GM18858 (cell line): ENCODE measurements around the gene AZU1.
"Not testable (repeated sequence)": the region's sequence is repeated elsewhere in the genome, so short reads cannot be mapped to it uniquely, and the experiment has no call there.

ENCODE experiments used
- ATAC-seq: cut with Tn5 transposase; IDR thresholded peaks from one replicate; pipeline ENCODE4 v1.9.1; 2021; ENCODE audit not compliant: unreplicated experiment

AZU1 gene

DNA sequence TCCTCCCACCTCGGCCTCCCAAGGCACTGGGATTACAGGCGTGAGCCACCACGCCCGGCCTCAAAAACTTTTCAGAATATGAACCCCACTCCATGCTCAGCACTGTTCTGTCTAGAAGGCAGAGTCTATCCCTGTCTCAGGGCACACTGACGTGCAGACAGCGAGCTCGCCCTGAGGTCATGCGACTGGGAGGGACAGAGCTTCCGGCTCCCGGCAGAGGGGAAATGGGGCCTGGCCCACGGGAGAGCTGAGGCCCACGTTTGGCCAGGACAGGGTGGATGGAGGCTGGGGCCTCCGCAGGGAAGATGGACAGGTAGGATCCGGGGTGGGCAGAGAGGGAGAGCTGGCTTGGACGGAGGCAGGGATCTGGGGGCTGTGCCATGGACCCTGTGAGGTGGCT lies 2.8 kb upstream of the AZU1 start:
- ATAC-seq: no peak

DNA sequence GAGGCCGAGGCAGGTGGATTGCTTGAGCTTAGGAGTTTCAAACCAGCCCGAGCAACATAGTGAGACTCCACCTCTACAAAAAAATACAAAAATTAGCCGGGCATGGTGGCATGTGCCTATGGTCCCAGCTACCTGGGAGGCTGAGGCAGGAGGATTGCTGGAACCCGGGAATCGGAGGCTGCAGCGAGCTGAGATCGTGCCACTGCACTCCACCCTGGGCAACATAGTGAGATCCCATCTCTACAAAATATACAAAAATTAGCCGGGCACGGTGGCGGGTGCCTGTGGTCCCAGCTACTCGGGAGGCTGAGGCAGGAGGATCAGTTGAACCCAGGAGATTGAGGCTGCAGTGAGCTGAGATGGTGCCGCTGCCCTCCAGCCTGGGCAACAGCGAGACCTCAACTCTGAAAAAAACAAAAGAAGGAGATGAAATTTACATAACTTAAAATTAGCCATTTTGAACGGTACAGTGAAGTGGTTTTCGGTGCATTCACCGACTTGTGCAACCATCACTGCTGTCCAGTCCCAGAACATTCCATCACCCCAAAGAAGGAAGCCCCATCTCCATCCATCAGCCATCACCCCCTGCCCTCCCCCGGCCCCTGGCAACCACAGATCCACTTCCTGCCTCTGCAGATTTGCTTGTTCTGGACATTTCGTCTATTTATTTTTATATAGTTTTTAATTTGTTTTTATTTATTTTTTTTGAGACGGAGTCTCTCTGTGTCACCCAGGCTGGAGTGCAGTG lies 1.6 kb upstream of the AZU1 start:
- ATAC-seq: no peak

DNA sequence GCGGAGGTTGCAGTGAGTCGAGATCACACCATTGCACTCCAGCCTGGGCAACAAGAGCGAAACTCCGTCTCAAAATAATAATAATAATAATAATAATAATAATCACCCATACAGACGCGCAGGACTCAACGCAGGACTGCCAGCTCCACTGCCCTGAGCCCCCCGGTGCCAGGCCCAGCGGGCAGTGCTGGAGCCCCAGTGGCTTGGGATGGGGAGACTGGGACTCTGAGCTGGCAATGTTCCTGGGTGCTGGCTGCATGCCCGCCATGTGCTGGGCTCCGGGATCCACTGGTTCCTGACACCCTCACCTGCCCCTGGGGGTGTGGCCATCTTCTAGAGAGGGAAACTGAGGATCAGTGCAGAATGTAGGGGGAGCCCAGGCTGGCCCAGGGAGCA lies 325 bp upstream of the AZU1 start:
- ATAC-seq: no peak

DNA sequence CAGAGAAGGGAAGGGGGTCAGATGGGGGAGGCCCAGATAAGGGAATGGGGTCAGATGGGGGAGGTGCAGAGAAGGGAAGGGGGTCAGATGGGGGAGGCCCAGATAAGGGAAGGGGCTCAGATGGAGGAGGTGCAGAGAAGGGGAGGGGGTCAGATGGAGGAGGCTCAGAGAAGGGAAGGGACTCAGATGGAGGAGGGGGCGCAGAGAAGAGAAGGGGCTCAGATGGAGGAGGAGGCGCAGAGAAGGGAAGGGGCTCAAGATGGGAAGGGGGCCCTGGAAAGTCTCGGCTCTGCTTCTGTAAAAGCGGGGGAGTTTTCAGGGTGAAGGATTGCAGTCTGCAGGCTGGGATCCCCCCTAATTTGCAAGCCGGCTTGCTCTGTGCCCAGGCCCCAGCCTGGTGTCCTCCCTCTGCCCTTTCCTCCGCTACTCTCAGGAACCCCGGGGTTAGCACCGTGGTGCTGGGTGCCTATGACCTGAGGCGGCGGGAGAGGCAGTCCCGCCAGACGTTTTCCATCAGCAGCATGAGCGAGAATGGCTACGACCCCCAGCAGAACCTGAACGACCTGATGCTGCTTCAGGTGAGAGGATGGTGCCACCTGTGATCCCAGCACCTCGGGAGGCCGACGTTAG lies 1.6 kb downstream of the AZU1 start:
- ATAC-seq: no peak

DNA sequence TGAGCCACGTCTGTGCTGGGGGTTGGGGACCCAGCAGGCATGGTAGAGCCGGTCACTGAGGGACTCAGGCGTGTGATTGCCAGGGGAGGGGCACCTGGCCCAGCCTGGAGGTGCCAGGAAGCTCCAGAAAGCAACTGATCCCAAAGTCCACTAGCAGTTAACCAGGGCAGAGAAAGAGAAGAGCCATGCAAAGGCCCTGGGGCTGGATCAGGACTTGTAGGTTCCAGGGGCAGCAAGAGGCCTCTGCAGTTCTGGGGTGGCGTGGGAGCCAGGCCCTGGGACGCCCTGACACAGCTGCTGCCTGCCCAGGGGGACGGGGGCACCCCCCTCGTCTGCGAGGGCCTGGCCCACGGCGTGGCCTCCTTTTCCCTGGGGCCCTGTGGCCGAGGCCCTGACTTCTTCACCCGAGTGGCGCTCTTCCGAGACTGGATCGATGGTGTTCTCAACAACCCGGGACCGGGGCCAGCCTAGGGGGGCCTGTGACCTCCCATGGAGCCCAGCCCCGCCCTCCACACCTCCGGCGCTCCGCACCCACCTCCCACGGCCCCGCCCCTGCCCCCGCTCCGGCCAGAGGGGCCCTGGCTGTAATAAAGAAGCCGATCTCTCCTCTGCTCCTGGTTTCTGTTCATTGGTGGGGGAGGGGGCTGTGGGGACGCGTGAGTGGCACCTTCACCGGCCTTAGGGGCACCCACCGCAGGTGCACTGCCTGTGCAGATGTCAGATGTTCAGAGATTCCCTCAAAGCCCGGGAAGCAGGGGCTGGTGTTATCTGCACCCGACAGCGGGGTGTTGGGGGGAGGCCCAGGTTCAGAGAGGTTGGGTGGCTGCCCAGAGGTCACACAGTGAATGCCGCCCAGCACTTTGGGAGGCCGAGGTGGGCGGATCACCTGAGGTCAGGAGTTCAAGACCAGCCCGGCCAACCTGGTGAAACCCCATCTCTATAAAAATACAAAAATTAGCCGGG lies 4.1 kb downstream of the AZU1 start:
- no peak for ATAC-seq

DNA sequence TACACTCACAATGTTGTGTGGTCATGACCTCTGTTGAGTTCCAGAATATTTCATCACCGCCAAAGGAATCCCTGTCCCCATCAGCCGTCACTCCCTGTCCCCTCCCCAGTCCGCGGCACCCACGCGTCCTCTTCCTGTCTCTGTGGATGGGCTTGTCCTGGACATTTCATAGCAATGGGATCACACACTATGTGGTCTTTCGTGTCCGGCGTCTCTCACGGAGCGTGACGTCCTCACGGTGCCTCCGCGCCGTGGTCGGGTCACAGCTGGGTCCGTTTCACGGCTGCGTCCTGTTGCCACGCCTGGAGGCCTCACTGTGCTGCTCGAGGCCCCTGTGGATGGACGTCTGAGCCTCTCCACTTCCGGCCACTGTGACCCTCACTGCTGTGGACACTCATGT lies 6.6 kb downstream of the AZU1 start:
- ATAC-seq: no peak

DNA sequence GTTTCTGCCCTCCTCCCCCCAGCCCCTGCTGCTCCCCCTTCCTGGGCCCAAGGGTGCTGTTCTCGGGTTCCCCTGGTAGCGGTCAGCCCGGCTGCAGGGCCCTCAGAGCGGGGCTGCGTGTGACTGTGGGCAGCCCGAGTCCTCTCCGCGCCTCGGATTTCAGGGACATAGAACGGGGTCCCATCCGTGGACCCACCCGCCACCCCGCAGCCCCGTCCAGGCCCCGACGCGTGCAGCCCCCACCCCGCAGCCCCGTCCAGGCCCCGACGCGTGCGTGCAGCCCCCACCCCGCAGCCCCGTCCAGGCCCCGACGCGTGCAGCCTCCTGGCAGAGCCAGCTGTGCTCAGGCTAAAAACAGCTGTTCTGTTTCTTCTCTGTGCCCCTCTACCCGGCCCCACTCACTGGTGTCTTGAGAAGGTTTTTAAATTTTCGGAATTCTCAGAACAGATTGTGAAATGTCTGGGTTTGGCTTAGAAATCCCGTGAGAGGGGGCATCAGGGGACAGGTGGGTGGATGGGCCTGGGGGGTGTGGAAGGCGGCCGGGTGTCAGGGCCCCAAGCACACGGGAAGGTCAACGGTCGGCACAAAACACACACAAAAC lies 7.7 kb downstream of the AZU1 start:
- ATAC-seq: no peak

DNA sequence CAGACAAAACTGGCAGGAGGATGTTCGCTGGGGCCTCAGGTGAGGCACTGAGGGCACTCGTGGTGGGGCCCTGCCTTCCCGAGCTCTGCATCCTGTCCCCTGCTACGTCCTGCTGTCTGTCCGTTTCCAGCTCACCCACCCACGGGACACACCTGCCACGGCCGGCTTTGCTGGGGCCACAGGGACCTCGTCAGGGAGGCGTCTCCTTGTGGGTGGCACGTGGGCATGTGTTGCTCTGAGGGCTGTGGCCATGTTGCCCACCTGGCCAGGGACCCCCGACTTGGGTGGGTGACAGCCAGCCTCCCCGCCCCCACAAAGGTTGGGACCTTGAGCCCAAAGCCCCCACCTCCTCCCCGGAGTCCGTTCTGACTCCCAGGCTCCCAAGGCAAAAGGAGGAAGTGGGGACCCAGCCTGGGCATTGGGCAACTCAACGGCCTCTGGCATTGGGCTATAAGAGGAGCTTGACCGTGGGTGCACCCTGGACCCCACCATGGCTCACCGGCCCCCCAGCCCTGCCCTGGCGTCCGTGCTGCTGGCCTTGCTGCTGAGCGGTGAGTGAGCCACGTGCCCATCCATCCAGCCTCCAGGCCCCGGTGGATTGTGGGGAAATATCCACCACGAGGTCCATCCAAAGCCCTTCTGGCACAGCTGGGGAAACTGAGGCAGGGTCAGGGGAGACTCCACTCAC lies 13.0 kb downstream of the AZU1 start, which contains the start of gene PRTN3:
TSS of gene PRTN3 (plus strand) at position 481 of the 688 bp plus-strand sequence. CDS start at position 491, 10 bp downstream.
- ATAC-seq: no peak

DNA sequence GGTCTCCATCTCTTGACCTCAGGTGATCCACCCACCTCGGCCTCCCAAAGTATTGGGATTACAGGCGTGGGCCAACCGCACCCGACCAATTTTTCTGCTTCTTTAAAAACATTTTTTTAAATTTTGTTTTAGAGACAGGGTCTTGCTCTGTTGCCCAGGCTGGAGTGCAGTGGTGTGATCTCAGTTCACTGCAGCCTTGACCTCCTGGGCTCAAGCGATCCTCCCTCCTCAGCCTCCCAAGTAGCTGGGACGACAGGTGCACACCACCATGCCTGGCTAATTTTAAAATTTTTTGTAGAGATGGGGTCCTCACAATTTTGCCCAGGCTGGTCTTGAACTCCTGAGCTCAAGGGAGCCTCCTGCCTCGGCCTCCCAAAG lies 15.2 kb downstream of the AZU1 start:
- ATAC-seq: not testable (repeated sequence)

DNA sequence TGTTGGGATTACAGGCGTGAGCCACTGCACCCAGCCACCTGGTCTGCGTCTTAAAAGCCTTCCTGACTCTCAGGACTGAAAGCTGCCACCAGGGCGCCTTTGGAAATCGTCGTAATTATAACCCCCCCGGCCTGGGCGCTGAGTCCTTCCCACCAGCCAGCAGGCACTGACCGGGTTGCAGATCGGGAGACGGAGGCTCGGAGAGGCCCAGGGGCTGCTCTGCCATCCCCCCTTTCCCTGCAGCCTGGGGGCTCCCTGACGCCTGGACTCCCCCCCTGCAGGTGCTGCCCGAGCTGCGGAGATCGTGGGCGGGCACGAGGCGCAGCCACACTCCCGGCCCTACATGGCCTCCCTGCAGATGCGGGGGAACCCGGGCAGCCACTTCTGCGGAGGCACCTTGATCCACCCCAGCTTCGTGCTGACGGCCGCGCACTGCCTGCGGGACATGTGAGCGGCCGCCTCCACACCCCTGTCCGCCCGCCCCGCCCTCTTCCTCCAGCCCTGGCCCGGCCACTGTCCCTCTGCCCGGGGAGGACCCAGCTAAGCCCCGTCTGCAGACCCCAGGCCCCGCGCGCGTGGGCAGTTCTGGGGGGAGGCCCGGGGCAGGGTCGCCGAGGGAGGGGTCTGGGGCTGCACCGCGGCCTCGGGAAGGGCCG lies 15.7 kb downstream of the AZU1 start:
- no peak for ATAC-seq

DNA sequence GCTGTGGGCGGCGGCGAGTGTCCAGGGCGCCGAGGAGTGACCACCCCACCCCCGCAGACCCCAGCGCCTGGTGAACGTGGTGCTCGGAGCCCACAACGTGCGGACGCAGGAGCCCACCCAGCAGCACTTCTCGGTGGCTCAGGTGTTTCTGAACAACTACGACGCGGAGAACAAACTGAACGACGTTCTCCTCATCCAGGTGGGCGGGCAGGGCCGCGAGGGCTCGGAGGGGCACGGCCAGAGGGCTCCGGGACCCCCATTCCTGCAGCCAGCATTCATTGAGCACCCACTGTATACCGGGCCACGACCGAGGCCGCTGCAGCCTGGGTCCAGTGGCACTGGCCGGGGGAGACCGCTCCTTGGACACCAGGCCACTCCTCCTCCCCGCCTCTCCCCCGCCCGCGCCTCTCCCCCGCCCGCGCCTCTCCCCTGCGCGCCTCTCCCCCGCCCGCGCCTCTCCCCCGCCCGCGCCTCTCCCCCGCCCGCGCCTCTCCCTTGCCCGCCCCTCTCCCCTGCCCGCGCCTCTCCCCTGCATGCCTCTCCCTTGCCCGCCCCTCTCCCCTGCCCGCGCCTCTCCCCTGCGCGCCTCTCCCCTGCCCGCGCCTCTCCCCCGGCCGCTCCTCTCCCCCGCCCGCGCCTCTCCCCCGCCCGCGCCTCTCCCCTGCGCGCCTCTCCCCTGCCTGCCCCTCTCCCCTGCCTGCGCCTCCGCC lies 16.4 kb downstream of the AZU1 start:
- no peak for ATAC-seq

DNA sequence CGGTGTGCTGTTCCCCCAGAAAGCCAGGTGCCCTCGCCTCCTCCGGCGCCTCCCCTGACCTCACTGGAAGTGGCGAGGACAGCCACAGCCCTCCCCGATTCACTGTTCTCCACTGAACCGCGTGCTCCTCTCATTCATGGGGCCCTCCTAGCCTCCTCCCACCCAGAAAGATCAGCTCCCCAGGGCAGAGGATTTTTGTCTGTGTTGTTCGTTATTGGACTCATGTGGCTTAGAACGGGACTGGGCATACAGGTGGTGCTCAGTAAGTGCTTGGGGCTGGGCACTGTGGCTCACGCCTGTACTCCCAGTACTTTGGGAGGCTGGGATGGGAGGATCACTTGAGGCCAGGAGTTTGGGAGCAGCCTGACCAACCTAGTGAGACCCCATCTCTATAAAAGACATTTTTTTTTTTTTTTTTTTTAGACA lies 16.9 kb downstream of the AZU1 start:
- ATAC-seq: no peak

DNA sequence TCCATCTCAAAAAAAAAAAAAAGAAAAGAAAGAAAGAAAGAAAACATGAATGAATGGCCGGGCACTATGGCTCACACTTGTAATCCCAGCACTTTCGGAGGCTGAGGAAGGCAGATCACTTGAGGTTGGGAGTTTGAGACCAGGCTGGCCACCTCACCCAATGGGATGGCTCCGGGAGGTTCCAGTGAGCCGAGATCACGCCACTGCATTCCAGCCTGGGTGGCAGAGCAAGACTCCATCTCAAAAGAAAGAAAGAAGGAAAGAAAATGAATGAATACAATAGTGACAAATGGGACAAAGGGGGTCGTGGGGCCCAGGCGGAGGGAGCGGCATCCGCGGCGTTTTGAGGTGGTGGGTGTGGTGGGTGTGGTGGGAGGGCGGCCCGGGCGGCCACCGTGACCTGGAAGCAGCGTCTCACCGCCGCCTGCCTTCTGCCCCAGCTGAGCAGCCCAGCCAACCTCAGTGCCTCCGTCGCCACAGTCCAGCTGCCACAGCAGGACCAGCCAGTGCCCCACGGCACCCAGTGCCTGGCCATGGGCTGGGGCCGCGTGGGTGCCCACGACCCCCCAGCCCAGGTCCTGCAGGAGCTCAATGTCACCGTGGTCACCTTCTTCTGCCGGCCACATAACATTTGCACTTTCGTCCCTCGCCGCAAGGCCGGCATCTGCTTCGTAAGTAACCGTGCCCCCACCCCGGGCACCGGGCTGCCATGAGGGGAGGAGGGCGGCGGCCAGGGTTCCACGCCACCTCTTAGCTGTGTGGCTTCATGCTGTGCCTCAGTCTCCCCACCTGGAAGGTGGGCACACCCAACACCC lies 18.3 kb downstream of the AZU1 start:
- no peak for ATAC-seq

DNA sequence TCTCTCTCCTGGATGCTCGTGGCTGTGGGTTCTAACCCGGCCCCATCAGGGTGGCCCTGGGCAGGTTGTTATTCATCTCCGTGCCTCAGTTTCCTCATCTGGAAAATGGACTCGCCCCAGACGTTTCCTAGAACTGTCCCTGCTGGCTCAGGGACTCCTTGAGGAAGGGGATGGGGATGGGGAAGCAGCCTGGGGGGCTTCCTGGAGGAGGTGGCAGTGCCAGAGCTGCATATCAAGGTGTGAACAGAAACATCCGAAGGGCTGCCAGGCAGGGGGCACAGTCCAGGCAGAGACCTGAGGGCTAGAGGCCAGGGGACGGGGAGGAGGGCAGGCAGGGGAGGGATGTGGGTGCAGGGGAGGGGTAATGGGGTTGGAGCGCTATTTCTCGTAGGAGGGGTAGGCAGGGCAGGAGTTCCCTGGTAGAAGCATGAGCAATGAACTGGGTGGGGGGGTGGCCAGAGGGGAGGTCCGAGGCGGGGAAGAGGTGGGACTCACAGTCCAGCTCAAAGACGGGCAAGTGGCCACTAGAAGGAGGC lies 20.8 kb downstream of the AZU1 start:
- no peak for ATAC-seq

DNA sequence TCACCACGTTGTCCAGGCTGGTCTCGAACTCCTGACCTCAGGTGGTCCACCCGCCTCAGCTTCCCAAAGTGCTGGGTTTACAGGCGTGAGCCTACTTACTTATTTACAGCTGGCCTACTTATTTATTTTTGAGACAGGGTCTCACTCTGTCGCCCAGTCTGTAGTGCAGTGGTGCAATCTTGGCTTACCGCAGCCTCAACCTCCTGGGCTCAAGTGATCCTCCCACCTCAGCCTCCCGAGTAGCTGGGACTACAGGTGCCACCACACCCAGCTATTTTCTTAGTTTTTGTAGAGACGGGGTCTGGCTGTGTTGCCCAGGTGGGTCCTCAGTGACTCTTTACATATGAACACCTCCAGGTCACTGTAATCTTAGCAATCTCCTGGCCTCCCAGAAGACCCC lies 21.6 kb downstream of the AZU1 start:
- not testable (repeated sequence) for ATAC-seq

DNA sequence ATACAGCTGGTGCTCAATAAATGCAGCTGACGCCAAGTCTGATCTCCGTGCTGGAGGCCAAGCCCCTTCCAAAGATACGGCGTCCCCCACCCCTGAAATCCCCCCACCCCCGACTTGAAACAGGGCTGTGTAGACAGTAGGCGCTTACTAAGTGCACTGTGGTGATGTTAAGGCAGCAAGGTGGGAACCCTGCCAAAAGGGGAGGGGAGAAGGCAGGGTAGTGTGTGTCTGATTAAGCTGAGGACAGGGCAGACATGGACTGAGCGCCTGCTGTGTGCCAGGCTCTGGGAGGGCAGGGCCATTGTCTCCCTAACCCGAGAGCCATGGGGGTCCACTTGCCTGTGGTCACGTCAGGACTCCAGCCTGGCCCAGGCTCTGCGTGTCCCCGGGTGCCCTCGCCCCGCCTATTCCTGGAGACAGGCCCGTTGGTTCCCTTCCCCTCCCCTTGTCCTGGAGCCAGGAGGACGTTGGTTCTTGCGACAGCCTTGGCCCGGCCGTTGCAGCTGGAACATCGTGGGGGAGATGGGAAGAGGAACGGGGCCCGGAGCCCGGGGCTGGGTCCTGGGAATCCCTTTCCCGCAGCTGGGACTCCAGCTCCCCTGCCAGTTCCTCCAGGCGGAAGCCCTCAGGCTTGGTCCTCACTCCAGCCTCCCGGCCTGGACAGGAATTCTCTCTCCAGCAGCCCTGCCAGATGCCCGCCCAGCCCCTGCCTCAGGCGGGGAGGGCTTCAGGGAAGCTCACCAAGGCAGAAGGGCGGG lies 22.8 kb downstream of the AZU1 start:
- ATAC-seq: no peak

DNA sequence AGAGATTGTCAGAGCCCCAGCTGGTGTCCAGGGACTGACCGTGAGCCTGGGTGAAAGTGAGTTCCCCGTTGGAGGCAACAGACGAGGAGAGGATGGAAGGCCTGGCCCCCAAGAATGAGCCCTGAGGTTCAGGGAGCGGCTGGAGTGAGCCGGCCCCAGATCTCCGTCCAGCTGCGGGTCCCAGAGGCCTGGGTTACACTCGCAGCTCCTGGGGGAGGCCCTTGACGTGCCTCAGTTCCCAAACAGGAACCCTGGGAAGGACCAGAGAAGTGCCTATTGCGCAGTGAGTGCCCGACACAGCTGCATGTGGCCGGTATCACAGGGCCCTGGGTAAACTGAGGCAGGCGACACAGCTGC lies 23.3 kb downstream of the AZU1 start:
- no peak for ATAC-seq
